K562 (cell line): ENCODE results near the gene ZNF778. TPM values are rescaled to one million over a fixed set of nuclear protein-coding genes. Genes with fewer than 3 reads are reported as not detected.

Experiments
- BRF2 ChIP-seq: IDR thresholded peaks from 3 replicates; pipeline ENCODE4 v1.6.1; 2011; ENCODE audit warnings: borderline replicate concordance, mild to moderate bottlenecking; ENCODE audit not compliant: insufficient read length, insufficient read depth
- CHD2 ChIP-seq: IDR thresholded peaks from 2 replicates; pipeline ENCODE4 v1.6.1; 2011; ENCODE audit warnings: low read depth, low read length
- DACH1 ChIP-seq: fragments of 450-650 bp; IDR thresholded peaks from 2 replicates; pipeline ENCODE4 v1.6.1; 2018; ENCODE audit not compliant: partially characterized antibody
- EGR1 ChIP-seq: fragments of 450-650 bp; conservative IDR thresholded peaks from 2 replicates; pipeline ENCODE4 v1.6.1; 2017; ENCODE audit warnings: mild to moderate bottlenecking
- FOXJ2 ChIP-seq: fragments of 200-800 bp; sonication (Bioruptor generic); IDR thresholded peaks from 2 replicates; pipeline ENCODE4 v1.6.1; 2016; ENCODE audit warnings: missing genetic modification characterization, missing compliant biosample characterization
- GMEB1 ChIP-seq: fragments of 250-450 bp; sonication (Bioruptor Pico); IDR thresholded peaks from 2 replicates; pipeline ENCODE4 v1.4.0; 2020; ENCODE audit warnings: mild to moderate bottlenecking
- ILK ChIP-seq: fragments of 450-650 bp; IDR thresholded peaks from 2 replicates; pipeline ENCODE4 v1.6.1; 2016; ENCODE audit warnings: missing genetic modification characterization, low read depth, mild to moderate bottlenecking, missing compliant biosample characterization, moderate library complexity, borderline replicate concordance
- IRF2 ChIP-seq: sonication (generic); formaldehyde crosslinking; IDR thresholded peaks from 2 replicates; pipeline ENCODE4 v1.8.1; 2022; ENCODE audit warnings: mild to moderate bottlenecking, missing genetic modification reagents
- RB1 ChIP-seq: fragments of 450-650 bp; IDR thresholded peaks from 2 replicates; pipeline ENCODE4 v1.6.1; 2017; ENCODE audit warnings: low read depth, mild to moderate bottlenecking
- SIN3A ChIP-seq, 2 experiments: fragments of 150-350 bp in 1 of 2; IDR thresholded peaks; 2 replicates each; pipeline ENCODE4 v1.6.1; 2011 to 2016; ENCODE audit warnings: borderline replicate concordance in 2 of 2, low read depth in 2 of 2, low read length in 2 of 2, mild to moderate bottlenecking in 2 of 2, moderate library complexity in 2 of 2; ENCODE audit not compliant: control insufficient read depth in 1 of 2
- SUPT5H ChIP-seq: fragments of 450-650 bp; IDR thresholded peaks from 2 replicates; pipeline ENCODE4 v1.6.1; 2016
- ZC3H11A ChIP-seq: IDR thresholded peaks from 2 replicates; pipeline ENCODE4 v1.6.1; 2012; ENCODE audit warnings: low read depth, low read length, improper control_type of control experiment
- ZNF239 ChIP-seq: fragments of 250-450 bp; sonication (Bioruptor Pico); IDR thresholded peaks from 2 replicates; pipeline ENCODE4 v1.4.0; 2020; ENCODE audit warnings: mild to moderate bottlenecking
- ZNF449 ChIP-seq: fragments of 250-450 bp; sonication (Bioruptor Pico); IDR thresholded peaks from 2 replicates; pipeline ENCODE4 v1.8.0; 2022; ENCODE audit warnings: moderate library complexity, mild to moderate bottlenecking, inconsistent platforms
- ZNF57 ChIP-seq: fragments of 450-650 bp; formaldehyde crosslinking; IDR thresholded peaks from 2 replicates; pipeline ENCODE4 v1.4.0; 2020; ENCODE audit warnings: mild to moderate bottlenecking, moderate library complexity
- ZSCAN32 ChIP-seq: fragments of 450-650 bp; formaldehyde crosslinking; IDR thresholded peaks from 2 replicates; pipeline ENCODE4 v1.4.0; 2020; ENCODE audit warnings: mild to moderate bottlenecking, moderate library complexity
- polyA plus RNA-seq, 8 experiments: library from polyadenylated mRNA; depleted of rRNA in 4 of 8; stranded (reverse) in 5 of 8; unstranded in 3 of 8; fragments of >200 nt; fragmentation: Nextera tagmentation in 2 of 8; fragmentation: Illumina TruSeq in 1 of 8; extraction: Ambion mirVana in 2 of 8; extraction: Trizol in 1 of 8; gene quantifications; 2 replicates each; pipeline versions ENCODE4 v1.2.1 to v1.2.3, GENCODE V29; 2011 to 2014; ENCODE audit warnings: inconsistent platforms in 1 of 8, missing spikeins in 1 of 8
- total RNA-seq, 7 experiments: library from RNA; depleted of rRNA in 6 of 7; stranded (reverse); fragments of >200 nt in 6 of 7; fragmentation: Illumina TruSeq in 2 of 7; extraction: Trizol in 2 of 7; gene quantifications; 2 replicates each; pipeline versions ENCODE4 v1.2.1 to v1.2.3, GENCODE V29; 2011 to 2021; ENCODE audit warnings: low replicate concordance in 1 of 7
- TF ChIP-seq, protein P1 (sequence below): fragments of 250-450 bp; sonication (Bioruptor Pico); IDR thresholded peaks from 2 replicates; pipeline ENCODE4 v1.4.0; 2020; ENCODE audit warnings: mild to moderate bottlenecking, moderate library complexity
- TF ChIP-seq, protein P2 (sequence below): fragments of 250-450 bp; sonication (Bioruptor Pico); IDR thresholded peaks from 2 replicates; pipeline ENCODE4 v1.9.0; 2021; ENCODE audit warnings: mild to moderate bottlenecking, inconsistent platforms

Gene ZNF778
- total and polyA plus RNA-seq, 9 of the 15 experiments (the other 6 are each of a cell fraction or from before 2014, with no cell fraction given), result 0.70 to 60.6 (median 7.5) TPM

DNA sequence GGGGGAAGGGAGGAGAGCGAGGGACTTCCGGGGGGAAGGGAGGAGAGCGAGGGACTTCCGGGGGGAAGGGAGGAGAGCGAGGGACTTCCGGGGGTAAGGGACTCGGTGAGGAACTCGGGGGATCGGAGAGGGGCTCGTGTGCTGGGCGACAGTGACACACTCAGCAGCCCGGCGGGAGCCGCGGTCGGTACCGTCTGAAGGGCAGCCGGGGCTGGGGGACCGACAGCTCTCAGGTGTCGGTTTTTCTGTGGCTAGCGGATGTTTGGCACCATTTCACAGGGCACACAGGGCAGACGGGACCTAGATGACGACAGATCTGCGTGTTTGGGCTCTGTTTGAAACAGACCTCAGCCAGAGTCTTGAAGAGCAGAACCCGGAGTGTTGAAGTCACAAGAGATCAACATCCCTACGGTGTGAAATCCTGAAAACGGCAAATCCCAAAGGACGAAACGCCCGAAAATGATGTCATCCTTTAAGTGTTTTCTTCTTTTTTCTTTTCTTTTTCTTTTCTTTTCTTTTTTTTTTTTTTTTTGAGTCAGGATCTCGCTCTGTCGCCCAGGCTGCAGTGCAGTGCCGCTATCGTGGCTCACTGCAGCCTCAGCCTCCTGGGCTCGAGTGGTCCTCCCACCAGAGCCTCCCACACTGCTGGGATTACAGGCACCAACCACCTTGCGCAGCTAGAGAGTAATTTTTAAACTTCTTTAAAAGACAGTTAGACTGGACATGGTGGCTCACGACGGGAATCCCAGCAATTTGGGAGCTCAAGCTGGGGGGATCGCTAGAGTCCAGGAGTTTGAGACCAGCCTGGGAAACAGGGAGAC lies 23.9 kb downstream of the ZNF778 start (continued):
- TF ChIP-seq FOXJ2 (tag) (peak; percentile 37; the same call in 1 of the 2 replicates), CHD2 (peak; percentile 30; the same call in 1 of the 2 replicates), SIN3A (IDR thresholded peaks at IDR 0.05; ENCODE audit: borderline replicate concordance in 2 of 2, control insufficient read depth in 1 of 2, low read depth in 2 of 2, low read length in 2 of 2) (peak; percentile 47 to 73; a peak in 2 of 4 replicates), SUPT5H (peak; percentile 98), ZSCAN32 (CRISPR knock-in tag) (peak; percentile 71; the same call in 1 of the 2 replicates), DACH1 (no peak), RB1 (peak; percentile 13; the same call in 1 of the 2 replicates), GMEB1 (no peak), ZNF239 (CRISPR knock-in tag) (no peak), IRF2 (CRISPR knock-in tag) (no peak), ZNF57 (no peak), ZNF449 (CRISPR knock-in tag) (no peak), BRF2 (no peak), EGR1 (no peak), ZC3H11A (no peak), ILK (tag) (no peak)
- TF ChIP-seq, protein P1, sequence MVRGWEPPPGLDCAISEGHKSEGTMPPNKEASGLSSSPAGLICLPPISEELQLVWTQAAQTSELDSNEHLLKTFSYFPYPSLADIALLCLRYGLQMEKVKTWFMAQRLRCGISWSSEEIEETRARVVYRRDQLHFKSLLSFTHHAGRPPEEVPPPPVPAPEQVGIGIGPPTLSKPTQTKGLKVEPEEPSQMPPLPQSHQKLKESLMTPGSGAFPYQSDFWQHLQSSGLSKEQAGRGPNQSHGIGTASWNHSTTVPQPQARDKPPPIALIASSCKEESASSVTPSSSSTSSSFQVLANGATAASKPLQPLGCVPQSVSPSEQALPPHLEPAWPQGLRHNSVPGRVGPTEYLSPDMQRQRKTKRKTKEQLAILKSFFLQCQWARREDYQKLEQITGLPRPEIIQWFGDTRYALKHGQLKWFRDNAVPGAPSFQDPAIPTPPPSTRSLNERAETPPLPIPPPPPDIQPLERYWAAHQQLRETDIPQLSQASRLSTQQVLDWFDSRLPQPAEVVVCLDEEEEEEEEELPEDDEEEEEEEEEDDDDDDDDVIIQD (CRISPR knock-in tag), result no peak
- TF ChIP-seq, protein P2, sequence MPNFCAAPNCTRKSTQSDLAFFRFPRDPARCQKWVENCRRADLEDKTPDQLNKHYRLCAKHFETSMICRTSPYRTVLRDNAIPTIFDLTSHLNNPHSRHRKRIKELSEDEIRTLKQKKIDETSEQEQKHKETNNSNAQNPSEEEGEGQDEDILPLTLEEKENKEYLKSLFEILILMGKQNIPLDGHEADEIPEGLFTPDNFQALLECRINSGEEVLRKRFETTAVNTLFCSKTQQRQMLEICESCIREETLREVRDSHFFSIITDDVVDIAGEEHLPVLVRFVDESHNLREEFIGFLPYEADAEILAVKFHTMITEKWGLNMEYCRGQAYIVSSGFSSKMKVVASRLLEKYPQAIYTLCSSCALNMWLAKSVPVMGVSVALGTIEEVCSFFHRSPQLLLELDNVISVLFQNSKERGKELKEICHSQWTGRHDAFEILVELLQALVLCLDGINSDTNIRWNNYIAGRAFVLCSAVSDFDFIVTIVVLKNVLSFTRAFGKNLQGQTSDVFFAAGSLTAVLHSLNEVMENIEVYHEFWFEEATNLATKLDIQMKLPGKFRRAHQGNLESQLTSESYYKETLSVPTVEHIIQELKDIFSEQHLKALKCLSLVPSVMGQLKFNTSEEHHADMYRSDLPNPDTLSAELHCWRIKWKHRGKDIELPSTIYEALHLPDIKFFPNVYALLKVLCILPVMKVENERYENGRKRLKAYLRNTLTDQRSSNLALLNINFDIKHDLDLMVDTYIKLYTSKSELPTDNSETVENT (CRISPR knock-in tag), result 0 out of 2 replicates have a peak, but pooled peaks have one; percentile 56
